Erythroblast (primary cell): ENCODE measurements around the gene SMIM3.

Experiments used
- GATA1 ChIP-seq: IDR thresholded peaks from 2 replicates; pipeline ENCODE4 v1.6.1; 2011; ENCODE audit warnings: low read depth, mild to moderate bottlenecking, control low read depth, low read length, moderate library complexity
- POLR2A ChIP-seq: IDR thresholded peaks from 2 replicates; pipeline ENCODE4 v1.6.1; 2011; ENCODE audit warnings: mild to moderate bottlenecking, low read length

DNA sequence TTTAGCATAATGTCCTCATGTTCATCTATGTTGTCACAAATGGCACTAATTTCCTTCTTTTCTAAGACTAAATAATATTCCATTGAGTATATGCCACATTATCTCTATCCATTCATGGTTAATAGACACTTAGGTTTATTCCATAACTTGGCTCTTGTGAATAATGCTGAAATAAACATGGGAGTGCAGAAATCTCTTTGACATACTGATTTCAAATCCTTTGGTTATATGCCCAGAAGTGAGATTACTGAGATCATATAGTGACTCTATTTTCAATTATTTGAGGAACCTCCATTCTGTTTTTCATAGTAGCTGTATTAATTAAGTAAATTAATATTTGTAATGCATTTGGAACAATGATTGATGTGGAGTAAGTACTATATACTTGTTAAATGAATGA is 13.0 kb downstream of the SMIM3 start:
- no peak for TF ChIP-seq POLR2A
- TF ChIP-seq GATA1 = no peak
